NCI-H69 (cell line): ENCODE data around the gene HUS1B.
A peak's percentile ranks its signal among the peaks of the same experiment; 100 is the strongest.

Source experiments
- DNase-seq: peaks from one replicate; lab custom pipeline; 2025; lab: John Stamatoyannopoulos, UW

HUS1B gene

DNA sequence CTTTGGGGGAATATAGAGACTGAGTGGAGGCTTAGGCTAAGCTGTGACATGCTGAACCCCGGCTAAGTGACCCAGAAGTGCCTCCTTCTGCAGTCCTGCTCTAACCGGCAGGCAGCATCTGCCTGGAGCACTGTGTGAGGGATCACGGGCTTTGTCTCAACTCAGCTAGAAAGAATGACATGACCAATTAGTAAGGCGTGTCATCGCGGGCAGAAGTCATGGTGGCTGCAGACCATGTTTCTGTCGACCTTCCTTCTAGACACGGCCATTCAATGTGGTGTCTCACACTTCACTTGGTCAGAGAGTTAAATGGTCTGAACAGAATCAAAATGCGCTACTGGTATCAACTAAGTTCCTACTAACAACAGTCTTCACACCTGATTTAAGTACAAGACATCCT lies 35.0 kb downstream of the HUS1B start:
- no peak for DNase-seq

DNA sequence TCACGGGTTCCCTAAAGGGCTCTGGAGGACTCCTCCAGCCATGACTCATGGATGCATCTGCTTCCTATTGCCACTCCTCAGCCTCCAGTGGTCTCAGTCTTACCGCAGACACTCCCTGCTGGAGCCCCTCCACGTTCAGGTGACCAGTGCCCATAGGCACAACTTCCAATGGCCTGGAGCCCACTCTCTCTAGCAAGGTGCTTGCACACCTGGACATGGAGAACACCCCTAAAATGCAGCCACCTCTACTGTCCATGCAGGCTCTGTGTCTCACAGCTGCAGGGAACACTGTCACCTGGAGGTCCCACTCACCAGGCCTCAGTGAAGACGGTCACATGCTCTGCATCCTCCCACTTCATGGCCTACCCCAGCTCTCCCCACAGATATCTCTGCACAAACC lies 36.0 kb downstream of the HUS1B start:
- DNase-seq: no peak

DNA sequence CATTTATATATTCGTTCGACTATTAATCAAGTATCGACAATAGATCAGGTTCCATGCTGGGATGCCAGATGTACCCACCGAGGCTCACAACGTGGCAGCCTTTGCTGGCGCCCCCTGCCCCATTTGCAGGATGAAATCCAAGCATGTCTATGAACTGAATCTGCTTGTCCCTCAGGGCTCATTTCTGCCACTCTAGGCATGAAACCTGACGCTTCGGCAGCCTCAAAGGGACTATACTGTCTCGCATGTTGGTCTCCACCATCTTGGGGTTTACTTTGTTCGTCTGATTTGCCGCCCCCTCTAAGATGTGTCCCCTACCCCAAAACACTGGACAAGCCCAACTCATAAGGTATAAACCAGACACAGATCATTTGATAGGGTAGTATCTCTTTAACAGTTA lies 36.7 kb downstream of the HUS1B start:
- DNase-seq: no peak

DNA sequence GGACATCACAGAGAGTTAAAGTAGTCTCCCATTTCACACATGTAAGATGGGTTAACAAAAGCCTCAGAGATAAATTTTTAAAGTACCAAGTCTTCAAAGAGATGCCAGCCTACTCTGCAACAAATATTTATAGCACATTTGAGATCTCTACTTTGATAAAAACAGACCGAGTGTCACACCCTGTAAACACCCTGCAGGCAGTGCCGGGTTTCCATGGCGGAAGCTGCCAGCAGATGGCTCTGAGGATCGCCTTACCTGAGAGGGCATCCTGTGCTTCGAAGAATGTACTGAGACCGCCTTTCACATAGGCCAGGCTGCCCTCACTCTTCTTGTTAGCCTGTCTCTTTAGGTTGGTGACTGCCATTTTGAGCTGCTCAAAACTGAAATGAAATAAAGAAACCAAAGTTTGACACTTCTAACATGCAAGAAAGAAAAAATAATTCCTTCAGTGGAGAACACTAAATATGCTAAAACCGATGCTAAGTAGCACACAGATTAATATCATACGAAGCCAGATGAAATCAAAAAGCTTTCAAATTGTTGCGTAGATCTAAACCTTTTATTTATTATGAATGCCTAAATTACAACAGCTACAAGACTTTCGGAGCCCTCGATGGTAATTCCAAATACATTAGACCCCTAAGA lies 39.3 kb downstream of the HUS1B start:
- peak; percentile 79 for DNase-seq

DNA sequence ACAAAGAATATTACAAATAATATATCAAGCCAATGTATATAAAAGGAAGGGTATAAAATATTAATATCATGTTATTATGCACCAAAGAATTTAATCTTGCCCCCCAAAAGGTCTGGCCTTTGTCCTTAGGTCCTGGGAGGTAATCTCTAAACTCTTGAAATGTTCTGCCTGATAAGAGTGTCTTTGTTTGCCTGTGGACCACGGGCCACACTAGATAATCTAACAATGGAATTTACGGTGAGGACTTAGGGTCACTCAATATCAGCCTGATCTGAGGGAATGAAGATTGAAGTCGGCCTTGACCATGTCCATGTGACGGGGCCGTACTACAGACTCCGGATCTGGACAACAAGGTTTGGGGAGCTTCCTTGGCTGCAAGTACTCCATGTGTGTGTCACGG lies 42.9 kb downstream of the HUS1B start:
- no peak for DNase-seq

GRCh38 chr6:611928-612327 lies 45.0 kb downstream of the HUS1B start:
- DNase-seq: no peak

DNA sequence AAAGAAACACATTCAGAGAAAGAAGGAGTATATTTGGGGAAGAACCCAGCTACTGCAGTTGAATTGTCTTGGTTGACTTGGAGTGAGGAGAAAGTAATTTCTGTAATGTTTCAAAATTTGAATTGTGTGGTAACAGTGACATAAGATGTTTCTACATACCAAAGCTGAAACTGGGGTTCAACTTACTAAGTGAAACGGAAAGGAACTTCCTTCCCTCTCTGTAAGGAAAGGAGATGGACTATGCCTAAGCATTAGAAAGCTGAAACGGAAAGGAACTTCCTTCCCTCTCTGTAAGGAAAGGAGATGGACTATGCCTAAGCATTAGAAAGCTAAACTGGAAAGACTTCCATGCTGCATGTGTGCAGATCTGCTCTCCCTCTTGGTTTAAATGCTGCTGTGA lies 46.0 kb downstream of the HUS1B start:
- no peak for DNase-seq

DNA sequence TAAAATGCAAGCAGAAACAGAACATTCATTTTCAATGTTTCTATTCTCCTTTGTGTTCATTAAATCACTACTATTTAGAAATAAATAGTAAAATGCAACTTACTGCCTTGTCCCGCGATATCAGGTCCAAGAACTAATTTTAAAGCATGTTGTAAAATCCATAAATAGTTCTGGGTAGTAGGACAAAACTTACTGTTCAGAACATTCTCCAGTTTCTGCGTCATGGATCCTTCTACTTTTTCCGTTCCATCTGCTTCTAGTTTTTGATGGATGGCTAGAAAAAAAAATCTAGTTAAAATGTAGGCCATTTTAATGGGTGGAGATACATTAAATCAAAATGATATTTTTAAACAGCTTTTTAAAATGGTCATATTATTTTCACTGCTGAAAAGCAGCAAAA lies 47.0 kb downstream of the HUS1B start:
- no peak for DNase-seq

- no peak for DNase-seq
These were observed 50.0 kb downstream of the HUS1B start for GRCh38 chr6:606829-607379.
